Breast epithelium (tissue), 3 donors: Measurements from ENCODE around the gene NEDD4L.

Experiments used
- POLR2A ChIP-seq: fragments of 450-650 bp; IDR thresholded peaks from one replicate; pipeline ENCODE4 v1.6.1; 2016; ENCODE audit warnings: antibody characterized with exemption, mild to moderate bottlenecking, moderate library complexity
- POLR2AphosphoS5 ChIP-seq, 3 donors: sonication (generic); formaldehyde crosslinking; IDR thresholded peaks; one replicate each; pipeline ENCODE4 v1.6.1; 2017; ENCODE audit warnings: antibody characterized with exemption in 3 of 3
- TF ChIP-seq, protein P1 (sequence below), 3 donors: fragments of 450-650 bp; IDR thresholded peaks; one replicate each; pipeline ENCODE4 v1.5.1; 2016 to 2017; ENCODE audit warnings: antibody characterized with exemption in 3 of 3, mild to moderate bottlenecking in 3 of 3, moderate library complexity in 3 of 3

DNA sequence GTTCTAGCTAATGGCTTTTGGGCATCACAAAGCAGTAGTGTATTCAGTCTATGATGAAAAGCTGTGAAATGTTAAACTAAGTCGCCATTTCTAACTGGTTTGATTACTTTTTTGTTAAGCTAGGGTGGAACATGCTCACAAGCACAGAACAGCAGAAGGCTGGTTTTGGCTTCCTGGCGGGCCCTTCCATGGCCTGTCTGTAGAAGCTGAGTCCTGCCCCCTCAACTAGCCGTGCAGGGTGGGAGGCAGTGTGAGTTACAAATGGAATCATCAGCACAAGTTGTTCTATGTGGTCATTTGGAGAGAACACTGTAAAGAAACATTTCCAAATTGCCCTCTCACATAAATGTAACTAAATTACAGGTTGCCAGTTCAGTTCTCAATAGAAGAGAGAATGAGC is 294.1 kb downstream of the NEDD4L start:
- TF ChIP-seq POLR2AphosphoS5 (IDR thresholded peaks at IDR 0.05) (no peak), POLR2A (no peak)
- TF ChIP-seq, protein P1, sequence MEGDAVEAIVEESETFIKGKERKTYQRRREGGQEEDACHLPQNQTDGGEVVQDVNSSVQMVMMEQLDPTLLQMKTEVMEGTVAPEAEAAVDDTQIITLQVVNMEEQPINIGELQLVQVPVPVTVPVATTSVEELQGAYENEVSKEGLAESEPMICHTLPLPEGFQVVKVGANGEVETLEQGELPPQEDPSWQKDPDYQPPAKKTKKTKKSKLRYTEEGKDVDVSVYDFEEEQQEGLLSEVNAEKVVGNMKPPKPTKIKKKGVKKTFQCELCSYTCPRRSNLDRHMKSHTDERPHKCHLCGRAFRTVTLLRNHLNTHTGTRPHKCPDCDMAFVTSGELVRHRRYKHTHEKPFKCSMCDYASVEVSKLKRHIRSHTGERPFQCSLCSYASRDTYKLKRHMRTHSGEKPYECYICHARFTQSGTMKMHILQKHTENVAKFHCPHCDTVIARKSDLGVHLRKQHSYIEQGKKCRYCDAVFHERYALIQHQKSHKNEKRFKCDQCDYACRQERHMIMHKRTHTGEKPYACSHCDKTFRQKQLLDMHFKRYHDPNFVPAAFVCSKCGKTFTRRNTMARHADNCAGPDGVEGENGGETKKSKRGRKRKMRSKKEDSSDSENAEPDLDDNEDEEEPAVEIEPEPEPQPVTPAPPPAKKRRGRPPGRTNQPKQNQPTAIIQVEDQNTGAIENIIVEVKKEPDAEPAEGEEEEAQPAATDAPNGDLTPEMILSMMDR (IDR thresholded peaks at IDR 0.05) = no peak
